Osteoblast (primary cell): ENCODE data around the gene TMEM145. TPM values are rescaled to one million over a fixed set of nuclear protein-coding genes. Genes with fewer than 3 reads are reported as not detected.
A peak's percentile ranks its signal among the peaks of the same experiment; 100 is the strongest.

Experiments used
- DNase-seq: peaks from one replicate; pipeline ENCODE4 v3.0.0; 2011; ENCODE audit warnings: low spot score, mixed read lengths; ENCODE audit not compliant: insufficient read length; ENCODE audit errors: missing footprints
- H2AFZ ChIP-seq: 2 replicates; pipeline ENCODE4 v1.6.0; 2011; ENCODE audit warnings: mild to moderate bottlenecking, low read length
- H3K27ac ChIP-seq: 2 replicates; pipeline ENCODE4 v1.5.1; 2011; ENCODE audit warnings: mild to moderate bottlenecking, low read depth, low read length, moderate library complexity
- H3K27me3 ChIP-seq: 2 replicates; pipeline ENCODE4 v1.6.0; 2012; ENCODE audit warnings: mild to moderate bottlenecking, control low read depth, inconsistent platforms, low read length, moderate library complexity; ENCODE audit not compliant: insufficient read depth
- H3K36me3 ChIP-seq: 2 replicates; pipeline ENCODE4 v1.5.1; 2011; ENCODE audit warnings: mild to moderate bottlenecking, low read length, control low read depth, moderate library complexity; ENCODE audit not compliant: insufficient read depth
- H3K4me1 ChIP-seq: 2 replicates; pipeline ENCODE4 v1.5.1; 2011; ENCODE audit warnings: mild to moderate bottlenecking, low read length, control low read depth, moderate library complexity; ENCODE audit not compliant: insufficient read depth
- H3K4me2 ChIP-seq: 2 replicates; pipeline ENCODE4 v1.6.0; 2011; ENCODE audit warnings: mild to moderate bottlenecking, low read length; ENCODE audit not compliant: insufficient read depth
- H3K4me3 ChIP-seq: fragments of 200-600 bp; sonication (generic); 3 replicates; pipeline ENCODE4 v1.5.1; 2012; ENCODE audit warnings: mild to moderate bottlenecking, low read length, inconsistent platforms; ENCODE audit not compliant: insufficient read depth
- H3K79me2 ChIP-seq: 2 replicates; pipeline ENCODE4 v1.6.0; 2012; ENCODE audit warnings: mild to moderate bottlenecking, low read length, control low read depth, inconsistent platforms; ENCODE audit not compliant: insufficient read depth
- H3K9me3 ChIP-seq: 2 replicates; pipeline ENCODE4 v1.5.1; 2011; ENCODE audit warnings: low read depth, low read length, control low read depth
- H4K20me1 ChIP-seq: 2 replicates; pipeline ENCODE4 v1.6.0; 2012; ENCODE audit warnings: mild to moderate bottlenecking, low read length, control low read depth; ENCODE audit not compliant: insufficient read depth
- CTCF ChIP-seq: IDR thresholded peaks from 2 replicates; pipeline ENCODE4 v1.5.1; 2011; ENCODE audit warnings: mild to moderate bottlenecking, low read depth, low read length, moderate library complexity; ENCODE audit errors: extremely low read depth
- total RNA-seq: library from RNA; depleted of rRNA; stranded (reverse); fragments of >200 nt; gene quantifications from 2 replicates; pipeline ENCODE4 v1.2.3, GENCODE V29; 2012

Gene TMEM145
- total RNA-seq, 1 donor, result not detected

DNA sequence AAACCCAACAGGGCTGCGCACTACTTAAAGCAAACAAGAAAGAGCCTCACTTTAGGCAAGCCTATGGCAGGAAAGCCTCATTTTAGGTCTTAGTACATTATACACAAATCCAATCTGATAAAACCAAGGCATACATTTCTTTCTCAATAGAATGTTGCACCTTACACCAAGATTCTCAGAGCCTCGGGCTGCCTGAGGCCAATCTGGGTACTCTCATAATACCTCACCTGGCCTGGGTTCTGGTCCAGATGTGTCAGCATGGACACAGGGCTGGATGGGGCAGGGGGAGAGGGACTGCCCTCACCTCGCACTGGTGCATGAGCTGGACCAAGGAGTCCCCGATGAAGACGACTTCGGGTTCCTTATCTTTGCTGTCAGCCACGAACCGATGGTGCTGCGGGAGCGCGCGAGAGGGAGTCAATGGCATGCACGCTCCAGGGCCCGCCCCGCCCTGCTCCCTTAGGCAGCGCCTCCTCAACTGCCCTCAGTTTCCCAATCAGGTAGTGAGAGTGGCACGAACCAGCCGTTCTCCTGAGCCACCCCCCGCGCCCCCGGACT is 11.4 kb upstream of the TMEM145 start, which contains the start of gene PRR19:
PRR19 (plus strand) TSS at position 487 of the 558 bp plus-strand sequence. CDS start 7,453 bp downstream, outside the sequence.
- no peaks in the 10 kb centered on the region for H3K27me3 ChIP-seq
- H3K36me3 ChIP-seq, result no peaks in the 10 kb centered on the region
- H3K9me3 ChIP-seq, result no peaks in the 10 kb centered on the region
- H4K20me1 ChIP-seq, result no peaks in the 10 kb centered on the region
- H3K79me2 ChIP-seq, result no peaks in the 10 kb centered on the region
- peak within 1 kb of the TSS; percentile 81 for H3K4me3 ChIP-seq
- H3K27ac ChIP-seq, result no peak within 1 kb of the TSS
- no peak for TF ChIP-seq CTCF
- peaks cover 9% of the 10 kb centered on the region for H3K4me1 ChIP-seq
- H2AFZ ChIP-seq, result peak within 1 kb of the TSS; percentile 94
- peak; percentile 89 for DNase-seq
- H3K4me2 ChIP-seq, result peak within 1 kb of the TSS; percentile 93

DNA sequence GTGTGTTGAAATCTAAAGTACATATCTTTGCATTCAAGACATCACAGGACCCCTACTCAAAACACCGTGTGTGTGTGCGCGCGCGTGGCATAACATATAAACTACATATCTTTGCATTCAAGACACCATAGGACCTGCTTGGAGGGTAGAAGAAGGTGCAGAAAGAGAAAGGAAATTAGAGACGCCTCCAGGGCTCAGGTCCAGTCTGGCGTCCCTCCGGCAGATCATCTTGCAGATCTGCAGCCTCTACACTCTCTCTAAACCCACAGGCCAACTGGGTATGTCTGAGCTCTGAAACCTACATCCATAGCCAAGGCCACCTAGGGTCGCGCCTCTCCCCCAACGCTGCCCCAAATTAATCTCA is 10.0 kb upstream of the TMEM145 start:
- Histone ChIP-seq H2AFZ (no peak overlapping the region), H3K27ac (no peak overlapping the region), H3K79me2 (no peaks in the 10 kb centered on the region), H3K36me3 (no peaks in the 10 kb centered on the region), H3K4me3 (peak overlapping the region; percentile 81), H3K27me3 (no peaks in the 10 kb centered on the region), H4K20me1 (no peaks in the 10 kb centered on the region), H3K4me1 (peaks cover 9% of the 10 kb centered on the region), H3K4me2 (peak overlapping the region; percentile 93), H3K9me3 (no peaks in the 10 kb centered on the region)
- TF ChIP-seq CTCF, result no peak
- no peak for DNase-seq

GRCh38 chr19:42303876-42304275 is 9.2 kb upstream of the TMEM145 start:
- H3K9me3 ChIP-seq, result no peaks in the 10 kb centered on the region
- H3K4me1 ChIP-seq, result peaks cover 9% of the 10 kb centered on the region
- no peaks in the 10 kb centered on the region for H3K36me3 ChIP-seq
- H3K4me2 ChIP-seq, result no peak overlapping the region
- no peak overlapping the region for H2AFZ ChIP-seq
- TF ChIP-seq CTCF, result no peak
- no peak for DNase-seq
- no peak overlapping the region for H3K27ac ChIP-seq
- H4K20me1 ChIP-seq, result no peaks in the 10 kb centered on the region
- no peak overlapping the region for H3K4me3 ChIP-seq
- no peaks in the 10 kb centered on the region for H3K79me2 ChIP-seq
- no peaks in the 10 kb centered on the region for H3K27me3 ChIP-seq

DNA sequence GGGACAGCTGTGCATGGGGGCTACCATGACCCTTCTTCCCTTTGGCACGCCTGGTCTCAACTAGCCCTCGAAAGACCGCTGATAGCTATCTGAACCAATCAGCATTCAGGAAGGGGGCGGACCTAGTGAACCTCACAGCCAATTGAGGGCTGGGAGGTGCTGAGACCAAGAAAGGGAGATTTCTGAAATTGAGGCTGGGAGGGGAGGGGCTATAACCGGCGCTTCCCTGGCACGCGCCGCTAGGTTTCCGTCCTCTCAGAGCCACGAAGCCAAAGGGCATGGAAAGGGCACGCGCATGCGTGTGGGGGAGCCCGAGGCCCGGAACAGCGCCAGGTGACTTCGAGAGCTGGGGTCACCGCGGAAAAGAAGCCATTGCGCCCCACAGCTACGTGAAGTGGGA is 6.5 kb upstream of the TMEM145 start:
- no peak overlapping the region for H3K4me2 ChIP-seq
- H4K20me1 ChIP-seq, result no peaks in the 10 kb centered on the region
- H3K79me2 ChIP-seq, result no peaks in the 10 kb centered on the region
- peak; percentile 82 for DNase-seq
- H3K36me3 ChIP-seq, result no peaks in the 10 kb centered on the region
- H2AFZ ChIP-seq, result no peak overlapping the region
- H3K27ac ChIP-seq, result no peak overlapping the region
- TF ChIP-seq CTCF, result no peak
- H3K4me1 ChIP-seq, result peaks cover 9% of the 10 kb centered on the region
- no peaks in the 10 kb centered on the region for H3K9me3 ChIP-seq
- H3K4me3 ChIP-seq, result no peak overlapping the region
- peaks cover 4% of the 10 kb centered on the region for H3K27me3 ChIP-seq
